GM18909 (cell line): Measurements from ENCODE around the gene ATP8A2.

Experiments used
- ATAC-seq: cut with Tn5 transposase; IDR thresholded peaks from one replicate; pipeline ENCODE4 v1.9.1; 2021; ENCODE audit warnings: mild to moderate bottlenecking; ENCODE audit not compliant: unreplicated experiment, poor library complexity

Gene ATP8A2

GRCh38 chr13:25675060-25675459 lies 303.3 kb downstream of the ATP8A2 start:
- no peak for ATAC-seq

- ATAC-seq, result no peak
Observed at GRCh38 chr13:25677956-25678355, 306.2 kb downstream of the ATP8A2 start.

- ATAC-seq, result no peak
Observed at GRCh38 chr13:25678398-25678797, 306.6 kb downstream of the ATP8A2 start.

GRCh38 chr13:25679159-25679558 lies 307.4 kb downstream of the ATP8A2 start:
- ATAC-seq, result no peak

GRCh38 chr13:25679936-25680335 lies 308.2 kb downstream of the ATP8A2 start:
- ATAC-seq, result no peak

GRCh38 chr13:25682276-25682675 lies 310.5 kb downstream of the ATP8A2 start:
- no peak for ATAC-seq

GRCh38 chr13:25683056-25683455 lies 311.3 kb downstream of the ATP8A2 start:
- no peak for ATAC-seq

- no peak for ATAC-seq
Observed at GRCh38 chr13:25683662-25684370, 312.0 kb downstream of the ATP8A2 start.

GRCh38 chr13:25684491-25684890 lies 312.7 kb downstream of the ATP8A2 start:
- ATAC-seq, result no peak

- ATAC-seq, result no peak
Observed at GRCh38 chr13:25686831-25687470, 315.2 kb downstream of the ATP8A2 start.

- no peak for ATAC-seq
Observed at GRCh38 chr13:25687471-25688225, 315.9 kb downstream of the ATP8A2 start.

GRCh38 chr13:25688536-25688935 lies 316.8 kb downstream of the ATP8A2 start:
- no peak for ATAC-seq

GRCh38 chr13:25689539-25689938 lies 317.8 kb downstream of the ATP8A2 start:
- no peak for ATAC-seq

- ATAC-seq, result no peak
Observed at GRCh38 chr13:25690582-25690981, 318.8 kb downstream of the ATP8A2 start.

GRCh38 chr13:25691654-25692053 lies 319.9 kb downstream of the ATP8A2 start:
- ATAC-seq, result no peak

- ATAC-seq, result no peak
Observed at GRCh38 chr13:25692099-25692498, 320.3 kb downstream of the ATP8A2 start.

GRCh38 chr13:25699056-25699455 lies 327.3 kb downstream of the ATP8A2 start:
- no peak for ATAC-seq

- ATAC-seq, result no peak
Observed at GRCh38 chr13:25699600-25699999, 327.8 kb downstream of the ATP8A2 start.

GRCh38 chr13:25701304-25701703 lies 329.5 kb downstream of the ATP8A2 start:
- ATAC-seq, result no peak

- no peak for ATAC-seq
Observed at GRCh38 chr13:25702386-25702785, 330.6 kb downstream of the ATP8A2 start.

- ATAC-seq, result no peak
Observed at GRCh38 chr13:25707726-25708125, 336.0 kb downstream of the ATP8A2 start.
